HG02610 (cell line): Measurements from ENCODE around the gene ATP10D.

Source experiments
- ATAC-seq: cut with Tn5 transposase; IDR thresholded peaks from one replicate; pipeline ENCODE4 v1.9.1; 2021; ENCODE audit warnings: mild to moderate bottlenecking, moderate library complexity; ENCODE audit not compliant: unreplicated experiment

ATP10D gene

DNA sequence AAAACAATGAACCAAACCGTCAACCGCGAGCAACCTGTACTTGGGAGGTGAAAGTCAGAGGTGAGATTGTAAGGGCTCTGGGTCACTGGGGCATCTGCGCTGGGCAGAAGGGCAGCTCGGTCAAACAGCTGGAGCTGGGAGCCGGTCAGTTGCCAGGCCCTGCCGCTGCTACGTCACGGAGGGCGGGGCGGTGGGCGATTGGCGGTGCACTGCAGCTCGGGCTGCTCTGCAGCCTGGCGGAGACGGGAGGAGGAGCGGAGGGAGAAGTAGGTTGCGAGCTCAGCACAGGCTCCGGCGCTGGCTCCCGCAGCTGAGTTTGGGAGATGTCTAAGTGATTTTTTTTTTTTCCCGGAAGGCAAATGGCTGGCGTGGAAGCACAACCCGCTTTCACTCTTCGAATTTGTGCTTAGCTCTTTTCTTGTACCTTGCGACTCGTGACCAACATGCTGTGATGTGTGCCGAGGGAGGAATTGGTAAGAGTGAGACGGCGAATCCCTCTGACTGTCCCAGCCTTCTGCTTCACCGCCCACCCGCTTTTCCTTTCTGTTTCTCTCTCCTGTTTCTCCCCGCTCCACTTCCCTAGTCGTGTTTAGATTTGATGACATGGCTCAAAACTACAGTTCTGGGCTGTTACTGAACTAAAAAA, at the start of gene ATP10D:
TSS of gene ATP10D (plus strand) at position 229 of the 646 bp plus-strand sequence. CDS start 27,266 bp downstream, outside the sequence.
- ATAC-seq = peak; percentile 92

DNA sequence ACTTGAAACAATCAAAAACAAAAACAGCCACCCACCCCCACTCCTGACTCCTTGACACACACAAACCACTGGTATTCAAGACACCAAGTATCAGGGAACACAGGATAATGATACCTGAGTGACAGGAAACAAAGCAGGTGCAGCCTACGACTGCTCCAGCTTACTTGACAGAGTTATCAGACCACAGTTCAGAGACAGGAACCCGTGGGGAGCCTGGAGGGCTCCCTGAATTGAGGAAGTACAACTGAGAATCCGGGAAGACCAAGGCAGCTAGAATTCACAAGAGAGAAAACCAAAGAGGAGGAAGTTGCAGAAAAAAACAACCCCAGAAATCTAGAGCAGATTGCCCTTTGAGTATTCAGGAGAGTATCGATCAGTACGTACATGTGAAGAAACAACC, 42.1 kb upstream of the ATP10D start:
- ATAC-seq = peak; percentile 83

DNA sequence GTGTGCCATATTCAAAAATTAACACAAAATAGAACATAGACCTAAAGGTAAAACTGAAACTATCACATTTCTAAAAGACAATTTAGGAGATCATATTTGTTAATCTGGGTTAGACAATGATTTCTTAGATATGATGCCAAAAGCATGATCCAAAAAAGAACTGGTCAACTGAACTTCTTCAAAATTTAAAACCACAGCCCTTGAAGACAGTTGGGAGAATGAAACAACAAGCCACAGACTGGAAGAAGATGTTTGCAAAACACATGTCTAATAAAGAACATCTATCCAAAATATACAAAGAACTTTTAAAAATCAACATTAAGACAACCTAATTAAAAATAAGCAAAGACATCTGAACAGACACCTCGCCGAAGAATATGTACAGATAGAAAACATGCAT, 41.0 kb upstream of the ATP10D start:
- no peak for ATAC-seq

DNA sequence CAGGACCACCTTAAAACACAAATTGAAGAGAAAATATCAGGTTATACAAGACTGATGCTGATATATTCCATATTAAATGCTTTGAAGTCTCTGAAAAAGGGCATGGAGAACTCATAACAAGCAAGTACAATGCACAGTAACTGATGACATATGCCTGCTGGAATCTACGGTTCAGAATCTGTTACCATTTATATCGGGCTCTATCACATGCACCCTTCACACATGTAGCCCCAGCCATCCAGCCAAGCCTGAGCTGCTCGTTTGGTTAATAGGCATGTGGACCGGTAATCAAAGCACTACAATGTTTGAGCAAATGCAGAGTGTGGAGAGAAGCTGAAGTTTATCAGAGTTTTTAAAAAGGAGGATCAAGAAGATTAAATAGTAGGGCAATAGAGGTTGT, 33.4 kb upstream of the ATP10D start:
- no peak for ATAC-seq

DNA sequence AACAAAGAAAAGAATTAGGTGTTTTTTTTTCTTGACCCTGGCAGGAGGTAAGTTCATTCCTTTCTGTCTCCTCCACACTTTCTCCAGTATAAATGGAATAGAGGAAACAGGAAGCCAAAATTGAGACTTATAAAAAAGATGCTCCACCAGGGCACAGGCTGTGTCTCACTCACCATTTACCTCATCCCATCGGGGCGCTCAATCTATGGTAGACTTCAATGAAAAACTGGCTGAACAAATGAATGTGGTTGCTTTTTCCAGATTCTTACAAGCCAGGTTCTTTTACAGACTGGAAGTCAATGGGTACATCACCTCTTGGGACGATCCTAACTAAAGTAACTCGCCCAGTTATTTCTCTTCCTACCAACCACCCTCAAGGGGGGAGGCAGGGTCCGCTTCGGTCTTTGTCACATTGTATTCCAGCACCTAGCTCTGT, 22.3 kb upstream of the ATP10D start:
- ATAC-seq = peak; percentile 24

DNA sequence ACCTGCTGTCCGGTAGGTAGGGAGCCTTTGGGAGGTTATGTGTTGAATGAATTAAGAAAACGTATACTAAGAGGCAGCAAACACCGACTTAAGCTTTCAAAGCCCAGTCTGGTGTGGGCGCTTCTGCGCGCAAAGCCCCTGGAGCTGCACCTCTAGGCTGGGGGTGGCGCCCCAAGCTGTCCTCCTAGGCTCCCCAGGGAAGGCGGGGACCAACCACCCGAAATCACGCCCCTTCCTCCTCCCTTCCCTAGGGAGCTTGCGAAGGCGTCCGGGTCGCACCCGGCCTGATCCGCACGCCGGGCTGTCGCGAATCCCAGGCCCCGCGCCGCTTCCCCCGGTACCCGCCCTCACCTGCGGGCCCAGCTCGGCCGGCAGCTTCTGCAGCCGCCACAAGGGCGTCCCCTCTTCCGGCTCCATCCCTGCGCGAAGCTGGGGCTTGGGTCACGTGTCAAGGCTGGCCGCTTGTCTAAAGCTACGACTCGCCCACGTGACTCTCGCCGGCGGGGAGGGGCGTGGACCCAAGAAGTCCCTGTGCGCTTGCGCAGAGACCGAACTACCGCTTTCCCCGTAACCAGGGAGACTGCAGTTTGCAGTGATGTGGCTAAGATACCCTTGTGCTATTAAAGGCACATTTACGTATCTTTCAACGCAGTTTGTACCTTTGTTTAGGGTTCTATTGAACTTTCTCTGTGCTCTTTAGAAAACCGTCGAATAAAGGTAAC, 21.7 kb upstream of the ATP10D start, which contains the start of gene COMMD8:
TSS of gene COMMD8 (minus strand) at position 468 of the 722 bp plus-strand sequence. CDS start at position 417, 51 bp downstream.
- ATAC-seq = peak; percentile 93

DNA sequence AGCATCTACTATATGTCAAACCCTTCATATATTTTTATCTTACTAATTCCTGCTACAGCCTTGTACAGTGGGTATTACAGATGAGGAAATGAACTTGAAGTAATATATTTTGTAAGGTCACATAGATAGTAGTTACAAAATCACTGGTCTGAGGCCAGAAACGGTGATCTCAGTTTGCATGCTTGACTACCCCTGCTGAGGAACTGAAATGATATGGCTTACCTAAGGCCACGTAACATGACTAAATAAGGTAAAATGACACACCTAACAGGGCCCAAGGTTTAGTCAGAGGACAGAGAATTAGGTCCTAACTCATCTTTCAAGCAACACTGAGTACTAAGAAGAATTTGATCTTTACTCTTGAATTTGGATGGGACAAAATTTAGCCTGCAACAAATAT, 20.1 kb upstream of the ATP10D start:
- peak; percentile 23 for ATAC-seq

DNA sequence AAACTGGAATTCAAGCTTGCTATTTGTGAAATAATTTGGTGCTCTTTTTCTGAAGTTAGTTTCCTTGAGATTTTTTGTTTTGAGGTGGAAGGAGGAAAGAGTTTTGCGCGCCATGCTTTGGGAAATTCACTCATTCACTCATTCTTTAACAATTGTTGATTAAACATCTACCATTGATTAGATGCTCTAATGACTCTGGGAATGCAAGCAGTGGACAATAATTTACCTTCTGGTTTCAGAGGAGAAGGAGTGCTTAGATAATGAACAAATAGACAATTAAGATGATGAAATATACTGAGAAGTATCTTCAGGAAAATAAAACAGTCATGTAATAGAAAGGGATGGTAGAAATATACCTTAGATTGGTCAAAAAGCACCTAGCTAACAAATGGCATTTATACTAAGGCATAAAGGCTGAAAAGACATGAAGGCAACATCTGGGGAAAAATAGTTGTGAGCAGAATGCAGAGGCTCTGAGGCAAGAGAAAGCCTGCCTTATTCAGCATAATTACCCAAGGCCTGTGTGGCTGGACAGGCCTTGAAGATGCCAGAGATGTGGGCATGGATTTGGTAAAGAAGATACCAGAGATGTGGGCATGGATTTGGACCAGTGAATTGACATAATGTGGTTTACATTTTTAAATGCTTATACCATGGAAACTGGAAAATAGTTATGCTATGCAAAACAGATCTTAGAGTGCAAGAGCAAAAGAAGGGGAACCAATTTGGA, 18.9 kb upstream of the ATP10D start:
- no peak for ATAC-seq

DNA sequence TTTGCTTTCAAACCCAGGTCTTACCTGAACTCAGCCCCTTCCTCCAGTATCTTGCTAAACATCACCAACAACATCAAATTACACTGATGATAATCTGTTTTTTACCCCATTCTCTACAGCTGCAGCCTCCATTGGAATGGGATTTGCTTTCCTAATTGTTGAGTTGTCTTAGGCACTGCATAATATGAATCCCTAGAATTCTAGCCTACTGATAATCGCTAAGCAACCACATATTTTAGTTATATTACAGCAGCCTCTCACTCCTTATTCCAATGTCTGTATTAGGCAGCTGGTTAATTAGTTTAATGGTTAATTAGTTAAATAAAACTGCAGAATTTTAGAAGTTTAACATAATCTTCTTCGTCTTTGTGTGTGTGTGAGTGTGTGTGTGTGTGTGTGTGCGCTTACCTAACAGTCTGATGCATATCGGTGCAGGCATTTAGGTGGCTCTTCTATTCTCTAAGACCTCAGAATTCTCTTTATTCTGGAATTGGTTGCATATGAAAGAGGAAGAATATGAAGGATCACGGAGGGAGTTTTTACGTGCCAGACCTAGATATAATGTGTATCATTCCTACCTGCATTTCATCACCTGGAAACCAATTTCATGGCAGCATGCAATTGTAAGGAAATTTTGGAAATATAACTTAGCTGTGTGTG, 16.2 kb upstream of the ATP10D start:
- no peak for ATAC-seq

DNA sequence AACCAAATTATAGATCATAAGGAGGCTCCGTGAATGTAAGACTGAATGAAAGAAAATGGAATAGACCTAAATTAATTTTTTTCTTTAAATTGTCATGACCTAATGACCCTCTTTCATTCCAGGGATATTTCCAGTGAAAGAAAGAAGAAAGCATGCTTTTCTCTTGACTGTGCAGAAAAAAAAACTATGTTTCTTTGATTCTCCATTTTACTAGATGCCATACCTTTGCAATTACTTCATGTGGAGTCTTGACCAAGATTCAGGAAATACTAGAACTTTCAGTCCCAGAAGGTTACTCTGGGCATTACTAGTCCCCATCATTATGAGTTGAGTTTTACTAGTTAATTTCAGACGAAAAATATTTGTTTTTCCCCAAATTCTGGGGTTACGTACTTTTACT, 15.1 kb upstream of the ATP10D start:
- no peak for ATAC-seq

DNA sequence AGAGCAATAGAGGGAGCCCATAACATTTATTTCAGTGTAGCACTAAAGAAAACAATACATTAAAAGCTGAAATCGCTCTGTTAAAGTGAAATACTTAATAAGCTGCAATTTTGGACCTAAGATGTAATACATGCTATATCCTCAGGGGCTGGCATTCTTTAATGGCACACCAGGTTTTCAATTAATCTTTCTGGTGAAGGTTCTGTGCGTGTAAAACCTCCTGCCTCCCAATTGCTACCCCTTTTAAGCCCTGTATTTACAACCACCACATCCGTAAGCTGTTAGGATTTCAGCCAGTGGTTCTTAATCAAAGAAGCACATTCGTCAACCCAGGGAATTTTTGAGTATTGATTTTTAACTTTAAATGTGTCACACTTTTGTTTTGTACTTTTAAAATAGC, 14.0 kb upstream of the ATP10D start:
- ATAC-seq = no peak

DNA sequence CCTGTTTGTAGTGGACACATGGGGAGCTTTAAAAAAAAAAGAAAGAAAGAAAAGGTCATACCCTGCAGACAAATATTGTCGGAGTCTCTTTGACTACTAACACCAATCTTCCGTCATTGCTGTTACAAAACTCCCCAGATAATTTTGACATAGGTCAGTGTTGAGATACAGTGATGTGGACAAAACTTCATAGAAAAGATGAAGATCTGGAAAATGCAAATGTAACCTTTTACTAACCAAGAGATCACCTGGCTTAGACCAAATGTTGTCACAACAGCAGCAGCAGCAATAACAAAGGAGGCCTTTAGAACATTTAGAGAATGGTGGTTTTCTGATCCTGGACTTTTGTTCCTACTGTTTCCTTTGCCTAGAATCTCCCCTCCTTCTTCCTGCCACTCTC, 13.5 kb upstream of the ATP10D start:
- no peak for ATAC-seq

DNA sequence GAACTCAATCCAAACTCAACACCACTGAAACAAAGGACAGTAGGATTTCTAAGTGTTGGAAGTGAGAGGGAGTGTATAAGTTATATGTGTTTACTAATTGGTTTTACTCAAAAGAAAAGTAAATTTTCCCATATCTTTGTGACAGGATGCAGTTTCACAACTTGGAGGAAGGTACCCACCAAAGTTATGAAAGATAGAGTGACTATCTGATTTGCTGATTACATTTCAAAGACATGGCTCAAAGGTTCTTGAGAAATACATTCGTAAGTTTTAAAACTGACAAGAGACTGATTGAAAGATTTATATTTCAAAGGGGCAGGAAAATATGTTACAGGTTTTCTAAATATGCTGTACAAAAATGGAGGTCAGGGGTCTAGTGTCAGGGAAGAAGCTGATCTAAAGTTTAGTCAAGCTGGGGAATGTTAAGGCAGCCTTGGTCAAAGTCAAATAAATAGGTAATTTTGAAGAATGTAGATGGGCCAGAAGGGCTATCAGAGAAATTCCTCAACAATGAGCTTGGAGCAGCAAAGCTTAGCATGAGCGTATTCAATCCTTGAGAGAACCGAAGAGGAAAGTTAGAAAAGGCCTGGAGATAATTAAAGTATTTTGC, 11.8 kb upstream of the ATP10D start:
- ATAC-seq = no peak

DNA sequence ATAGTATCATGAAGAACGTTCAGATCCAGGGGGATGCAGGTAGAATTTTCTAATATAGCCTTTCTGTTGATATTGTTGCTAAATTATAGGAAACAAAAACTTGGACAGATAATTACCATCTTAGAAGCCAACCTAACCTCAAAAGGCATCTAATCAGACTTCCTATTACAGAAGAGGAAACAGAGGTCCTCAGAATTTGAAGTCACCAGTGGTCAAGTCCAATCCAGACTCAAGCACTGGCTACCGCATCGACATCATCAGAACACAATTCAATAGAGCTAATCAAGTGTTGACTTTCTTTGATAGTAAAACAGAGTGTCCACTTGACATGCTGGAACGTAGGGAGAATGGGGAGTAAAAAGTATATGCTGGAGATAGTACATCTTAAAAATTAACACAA, 10.3 kb upstream of the ATP10D start:
- no peak for ATAC-seq

DNA sequence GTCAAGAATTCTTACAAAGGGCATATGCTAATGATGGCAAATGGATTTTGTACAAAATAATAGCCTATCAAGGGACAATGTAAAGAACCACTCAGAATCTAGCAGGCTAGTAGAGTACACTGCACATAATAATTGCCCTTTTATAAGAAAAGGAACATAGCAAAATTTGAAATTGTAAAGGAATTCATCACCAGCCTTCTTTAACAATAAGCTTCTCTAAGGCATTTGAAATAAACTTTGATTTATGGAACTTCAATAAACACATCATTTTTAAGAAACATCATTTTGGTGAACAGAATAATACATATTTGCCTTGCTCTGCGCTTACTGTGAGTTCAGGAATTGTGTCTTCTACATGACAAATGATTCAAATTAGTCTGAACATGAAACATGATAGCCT, 9.7 kb upstream of the ATP10D start:
- ATAC-seq = no peak

DNA sequence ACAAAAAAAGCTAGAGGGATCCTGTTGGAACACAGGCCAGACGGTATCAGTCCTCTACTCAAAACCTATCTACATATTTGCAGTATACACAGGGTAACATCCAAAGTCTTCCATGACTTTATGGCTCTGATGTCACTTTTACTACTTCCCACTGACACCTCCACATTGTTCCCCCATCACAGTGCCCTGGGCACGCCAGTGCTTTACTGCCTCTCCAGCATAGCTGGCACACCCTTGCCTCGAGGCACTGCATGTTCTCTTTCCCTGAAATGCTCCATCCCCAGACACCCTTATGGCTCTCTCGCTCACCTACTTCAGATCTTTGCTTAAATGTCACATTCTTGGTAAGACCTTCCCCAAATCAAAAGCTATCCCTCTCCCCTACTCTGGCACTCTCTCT, 6.3 kb upstream of the ATP10D start:
- ATAC-seq = no peak

DNA sequence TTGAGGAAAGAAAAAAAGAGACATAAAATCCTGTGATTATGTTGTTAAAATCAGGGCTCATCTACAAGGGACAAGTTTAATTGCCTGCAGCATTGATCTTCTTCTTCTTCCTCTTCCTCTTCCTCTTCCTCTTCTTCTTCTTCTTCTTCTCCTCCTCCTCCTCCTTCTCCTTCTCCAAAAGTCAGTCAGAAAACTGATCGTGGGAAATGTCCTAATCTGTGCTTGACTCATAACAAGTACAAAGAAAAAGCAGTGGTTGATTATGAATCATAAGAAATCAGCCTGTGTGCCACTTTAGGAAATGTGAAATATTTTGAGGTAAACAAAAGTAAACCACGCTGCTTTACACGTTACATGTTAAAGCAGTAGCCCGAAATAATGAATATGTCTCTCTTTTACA, 2.7 kb upstream of the ATP10D start:
- ATAC-seq = no peak

DNA sequence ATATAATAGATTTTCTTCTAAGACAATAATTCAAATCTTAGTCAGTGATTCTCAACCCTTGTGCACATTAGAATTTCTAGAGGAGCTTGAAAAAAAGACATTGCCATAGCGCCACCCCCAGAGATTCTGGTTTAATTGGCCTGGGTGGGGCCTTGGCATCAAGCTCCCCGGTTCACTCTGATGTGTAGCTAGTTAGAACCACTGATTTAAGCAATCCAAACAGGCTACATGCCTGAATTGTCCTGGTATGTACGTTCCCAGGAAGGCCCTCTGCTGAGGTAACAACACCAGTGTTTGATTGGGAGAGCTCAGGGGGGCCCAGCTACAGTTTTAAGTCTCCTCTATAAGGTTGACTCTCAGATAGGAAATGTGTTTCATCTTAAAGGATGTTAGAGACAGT, 1.3 kb upstream of the ATP10D start:
- no peak for ATAC-seq

DNA sequence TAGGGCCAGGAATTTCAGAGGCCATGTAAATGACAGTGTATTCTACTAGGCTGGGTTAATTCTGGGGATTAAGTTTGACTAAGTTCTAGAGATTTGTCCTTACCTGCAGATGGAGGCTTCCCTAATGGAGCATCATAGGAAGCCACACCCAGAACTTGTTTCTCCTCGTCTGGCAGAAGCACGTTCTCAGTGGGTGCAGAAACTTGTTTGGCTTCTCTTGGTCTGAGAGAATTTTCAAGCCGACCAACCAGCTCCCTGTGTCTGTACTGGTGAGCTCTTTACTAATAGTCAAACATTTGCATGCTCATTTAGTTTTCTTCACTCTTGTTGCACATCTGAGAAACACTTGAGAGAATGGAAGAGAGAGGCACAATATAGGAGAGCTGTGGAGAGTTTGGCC, 907 bp upstream of the ATP10D start:
- ATAC-seq = no peak

DNA sequence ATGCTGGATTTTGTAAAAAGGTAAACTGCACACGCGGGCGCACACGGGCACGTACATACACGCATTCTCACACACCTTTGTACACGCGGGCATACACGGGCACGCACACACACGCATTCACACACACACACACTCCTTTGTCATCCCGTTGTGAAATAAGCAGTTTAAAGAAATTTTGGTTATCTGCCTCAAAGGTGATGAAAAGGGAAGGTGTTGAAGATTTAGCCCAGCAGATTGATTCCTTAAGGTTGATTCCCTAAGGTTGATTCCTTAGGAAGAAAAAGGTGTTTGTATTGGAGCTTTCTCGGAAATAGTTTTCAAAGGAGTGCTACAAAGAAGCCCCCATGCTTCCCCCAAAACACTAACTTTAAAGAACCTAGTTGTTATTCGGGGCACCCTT, 693 bp downstream of the ATP10D start:
- ATAC-seq = no peak

DNA sequence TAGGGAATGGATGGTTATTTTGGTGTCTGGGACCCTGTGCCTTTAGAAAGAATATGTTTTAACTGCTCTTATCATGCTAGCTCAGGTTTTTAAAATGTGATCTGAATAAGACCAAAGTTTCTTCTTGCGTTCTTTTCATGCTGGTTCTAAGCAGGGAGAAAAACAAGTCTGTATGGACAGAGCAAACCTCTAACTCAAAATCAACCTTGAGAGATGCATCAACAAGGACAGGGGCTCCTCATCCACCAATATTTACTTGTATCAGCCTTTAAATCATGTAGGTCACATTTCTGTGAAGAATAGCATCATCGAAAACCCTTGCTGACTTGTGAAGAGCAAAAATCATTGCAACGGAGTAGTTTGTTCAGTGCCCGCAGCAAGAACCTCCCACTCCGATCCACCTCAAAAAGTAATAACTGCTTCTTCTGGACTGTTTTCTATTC, 1.2 kb downstream of the ATP10D start:
- ATAC-seq = no peak
